K562 treated with DMSO at 1 percent for 4 hours (cell line): ENCODE data around the gene SLC25A45. TPM values are rescaled to one million over a fixed set of nuclear protein-coding genes. Genes with fewer than 3 reads are reported as not detected.

Source experiments
- total RNA-seq: library from RNA; unstranded; fragments of 300-600 nt; gene quantifications from 2 replicates; pipeline ENCODE4 v1.2.3, GENCODE V29; 2022; ENCODE audit not compliant: insufficient read depth

The SLC25A45 gene
- total RNA-seq, result 0.77 and 2.0 TPM in 2 replicates

DNA sequence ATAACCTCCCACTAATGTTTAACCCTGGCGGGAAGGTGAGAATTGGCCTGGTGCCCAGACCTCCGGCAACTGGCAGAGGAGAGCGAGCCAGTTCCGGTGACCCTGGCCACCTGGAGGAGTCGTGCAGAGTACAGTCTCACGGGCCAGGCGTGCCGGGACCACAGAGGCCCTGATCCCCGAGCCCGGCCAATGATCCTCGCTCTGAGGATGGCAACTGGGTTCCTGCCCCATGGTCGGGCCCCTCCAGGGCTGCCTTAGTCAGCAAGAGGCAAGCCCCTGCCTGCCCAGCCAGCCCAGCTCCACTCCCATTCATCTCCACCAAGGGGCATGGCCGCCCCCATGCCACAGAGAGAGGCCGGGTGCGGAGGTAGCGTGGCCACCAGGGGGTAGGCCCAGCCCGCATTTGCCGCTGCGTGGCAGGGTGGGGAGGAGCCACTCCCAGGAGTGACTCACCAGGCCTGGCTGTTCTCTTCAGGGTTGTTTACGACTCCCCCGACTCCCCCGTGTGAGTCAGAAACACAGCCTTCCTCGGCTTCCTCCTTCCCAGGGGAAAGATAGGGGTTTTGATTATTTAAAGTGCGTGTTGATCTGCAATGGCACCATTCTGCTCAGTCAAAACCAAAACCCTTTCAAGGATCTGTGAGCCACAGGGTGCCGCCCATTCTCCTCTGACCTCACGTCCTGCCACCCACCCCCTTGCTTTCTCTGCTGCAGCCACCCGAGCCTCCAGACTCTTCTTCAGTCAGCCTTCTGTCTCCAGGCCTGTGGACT is at the start of gene SLC25A45:
SLC25A45 (minus strand) TSS at position 614 of the 771 bp plus-strand sequence. CDS start 695 bp downstream, outside the sequence.

GRCh38 chr11:65422633-65423515 is 40.4 kb upstream of the SLC25A45 start, which contains the start of gene NEAT1:
TSS of gene NEAT1 (plus strand) at chr11:65422798.

DNA sequence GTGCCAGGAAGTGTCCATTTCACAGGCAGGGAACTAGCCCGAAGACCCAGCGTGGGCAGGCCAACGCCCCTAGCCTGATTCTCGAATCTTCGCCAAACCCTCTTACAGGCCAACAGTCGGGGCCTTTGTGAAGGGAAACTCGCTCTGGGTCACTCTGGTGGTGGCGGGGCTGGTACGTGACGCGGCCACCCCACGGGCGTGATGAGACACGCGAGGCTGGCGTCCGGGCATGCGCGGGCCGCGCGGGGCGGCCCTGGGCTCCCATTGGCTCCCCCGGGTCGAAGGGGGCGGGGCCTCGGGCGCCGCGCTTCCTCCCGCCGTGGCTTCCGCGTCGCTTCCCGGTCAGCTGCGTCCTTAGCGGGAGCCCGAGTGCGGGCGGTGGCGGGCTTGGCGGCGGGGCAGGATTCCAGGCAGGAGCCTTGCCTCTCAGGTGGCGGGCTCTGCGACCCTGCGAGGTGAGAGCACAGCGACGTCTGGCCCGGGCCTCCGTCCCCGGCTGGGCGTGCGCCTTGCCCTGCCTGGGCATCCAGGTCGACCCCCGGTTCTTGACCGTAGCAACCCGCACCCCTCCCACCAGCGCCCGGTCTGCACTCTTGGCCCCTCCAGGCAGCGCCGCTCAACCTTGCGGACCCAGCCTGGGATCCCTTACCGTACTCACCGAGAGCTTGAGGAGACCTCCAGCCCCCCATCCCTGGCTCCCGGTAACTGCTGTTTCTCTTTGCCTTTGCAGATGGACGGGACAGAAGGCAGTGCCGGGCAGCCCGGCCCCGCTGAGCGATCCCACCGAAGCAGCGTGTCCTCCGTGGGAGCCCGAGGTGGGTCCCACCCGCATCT is 4.1 kb upstream of the SLC25A45 start, which contains the start of gene FRMD8:
FRMD8 (plus strand) TSS at position 331 of the 834 bp plus-strand sequence; CDS start at position 731, 400 bp downstream.

DNA sequence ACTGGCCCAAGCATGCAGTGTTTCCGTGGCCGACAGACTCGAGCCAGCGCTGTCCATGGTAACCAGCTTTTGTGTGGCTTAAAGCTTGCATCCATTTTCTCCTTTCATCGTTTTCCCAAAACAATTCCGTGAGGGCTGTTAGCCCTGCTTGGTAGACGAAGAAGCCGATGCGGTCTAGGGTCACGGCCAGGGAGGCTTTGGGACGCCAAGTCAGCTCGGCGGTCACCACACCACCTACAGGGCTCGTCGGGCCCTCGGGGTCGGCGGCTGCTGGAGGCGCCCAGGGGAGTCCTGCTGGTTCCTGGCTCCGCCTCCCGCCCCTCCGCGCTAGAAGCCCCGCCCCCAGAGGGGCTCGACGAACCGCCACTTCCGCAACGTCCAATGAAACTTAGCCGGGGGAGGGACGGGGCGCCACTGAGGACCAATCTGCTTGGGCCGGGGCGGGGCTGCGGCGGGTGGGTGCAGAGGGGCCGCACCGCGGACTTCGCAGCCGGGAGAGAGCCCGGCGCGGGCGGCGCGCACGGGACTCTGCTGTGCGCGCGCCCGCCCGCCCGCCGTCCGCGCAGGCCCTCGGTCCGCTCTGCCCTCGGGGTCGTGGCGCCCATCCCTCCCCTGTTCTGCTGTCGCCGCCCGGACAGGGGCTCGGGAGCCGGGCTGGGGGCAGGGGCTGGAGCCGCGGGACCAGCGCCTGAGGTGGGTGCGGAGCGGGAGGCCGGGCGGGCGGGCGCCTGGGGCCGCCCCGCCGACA is 28.0 kb downstream of the SLC25A45 start, which contains the start of gene TIGD3:
TIGD3 (plus strand) TSS at position 487 of the 748 bp plus-strand sequence. CDS start 1,058 bp downstream, outside the sequence.

Other genes starting within 250 kb of the SLC25A45 start
- 43.5 and 53.4 TPM in 2 replicates for gene SYVN1, start 248.1 kb downstream of the SLC25A45 start, total RNA-seq
- gene SPDYC, start 212.4 kb downstream of the SLC25A45 start, total RNA-seq, result 13.6 and 14.1 TPM in 2 replicates
- 149 and 191 TPM in 2 replicates for gene CAPN1, start 200.7 kb downstream of the SLC25A45 start, total RNA-seq
- 14.6 and 18.3 TPM in 2 replicates for gene POLA2, start 120.7 kb downstream of the SLC25A45 start, total RNA-seq
- gene CDC42EP2, start 67.8 kb downstream of the SLC25A45 start, total RNA-seq, result 1.9 and 3.4 TPM in 2 replicates
- gene DPF2, start 48.8 kb downstream of the SLC25A45 start, total RNA-seq, result 50.7 and 55.1 TPM in 2 replicates
- gene TIGD3, start 27.9 kb downstream of the SLC25A45 start, total RNA-seq, result 2.2 and 4.9 TPM in 2 replicates
- 36.4 and 36.5 TPM in 2 replicates for gene FRMD8, start 4.0 kb upstream of the SLC25A45 start, total RNA-seq
- 17.6 and 22.8 TPM in 2 replicates for gene NEAT1, start 40.2 kb upstream of the SLC25A45 start, total RNA-seq
- 124 and 165 TPM in 2 replicates for gene MALAT1, start 116.4 kb upstream of the SLC25A45 start, total RNA-seq
- gene SCYL1, start 142.4 kb upstream of the SLC25A45 start, total RNA-seq, result 117 and 125 TPM in 2 replicates
- gene LTBP3, start 175.7 kb upstream of the SLC25A45 start, total RNA-seq, result 32.3 and 42.6 TPM in 2 replicates
- 37.9 and 48.3 TPM in 2 replicates for gene ZNRD2, start 187.8 kb upstream of the SLC25A45 start, total RNA-seq
- gene FAM89B, start 189.9 kb upstream of the SLC25A45 start, total RNA-seq, result 64.3 and 74.6 TPM in 2 replicates
- 74.1 and 75.4 TPM in 2 replicates for gene EHBP1L1, start 193.4 kb upstream of the SLC25A45 start, total RNA-seq
- 1.6 and 2.1 TPM in 2 replicates for gene KCNK7, start 213.2 kb upstream of the SLC25A45 start, total RNA-seq
- gene MAP3K11, start 231.6 kb upstream of the SLC25A45 start, total RNA-seq, result 58.9 and 66.8 TPM in 2 replicates
- gene PCNX3, start 233.1 kb upstream of the SLC25A45 start, total RNA-seq, result 31.8 and 46.2 TPM in 2 replicates